HG02973 (cell line): ENCODE measurements around the gene HDHD3.
"Not testable (repeated sequence)": the region's sequence is repeated elsewhere in the genome, so short reads cannot be mapped to it uniquely, and the experiment has no call there.

Source experiments
- ATAC-seq: cut with Tn5 transposase; IDR thresholded peaks from one replicate; pipeline ENCODE4 v1.9.1; 2021; ENCODE audit warnings: moderate library complexity; ENCODE audit not compliant: unreplicated experiment

Gene HDHD3

GRCh38 chr9:113368348-113368981 is 8.3 kb downstream of the HDHD3 start:
- no peak for ATAC-seq

GRCh38 chr9:113365652-113366051 is 11.1 kb downstream of the HDHD3 start:
- not testable (repeated sequence) for ATAC-seq

- no peak for ATAC-seq
Observed at GRCh38 chr9:113364951-113365350, 11.8 kb downstream of the HDHD3 start.

GRCh38 chr9:113363336-113363735 is 13.4 kb downstream of the HDHD3 start:
- no peak for ATAC-seq

- no peak for ATAC-seq
Observed at GRCh38 chr9:113361304-113362018, 15.3 kb downstream of the HDHD3 start.

DNA sequence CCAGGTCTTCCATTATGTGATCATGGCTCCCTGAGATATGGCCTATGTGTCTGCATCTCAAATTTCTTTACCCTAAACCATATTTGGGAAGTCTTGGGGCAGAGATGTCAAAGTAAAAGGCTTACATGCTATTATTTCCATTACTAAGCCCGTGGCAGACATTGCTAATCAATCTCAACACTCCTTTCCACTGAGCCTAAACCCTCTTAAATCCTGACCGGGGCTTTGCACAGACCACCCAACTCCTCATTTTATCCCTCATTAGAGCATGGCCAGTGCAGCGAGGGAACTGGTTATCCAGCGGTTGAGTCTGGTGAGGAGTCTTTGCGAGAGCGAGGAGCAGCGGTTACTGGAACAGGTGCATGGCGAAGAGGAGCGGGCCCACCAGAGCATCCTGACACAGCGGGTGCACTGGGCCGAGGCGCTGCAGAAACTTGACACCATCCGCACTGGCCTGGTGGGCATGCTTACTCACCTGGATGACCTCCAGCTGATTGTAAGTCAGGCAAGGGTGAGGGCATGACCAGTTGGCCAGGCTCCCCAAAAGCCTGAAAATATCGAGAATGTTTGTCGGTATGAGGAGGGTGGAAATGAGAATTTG is 16.4 kb downstream of the HDHD3 start:
- no peak for ATAC-seq

DNA sequence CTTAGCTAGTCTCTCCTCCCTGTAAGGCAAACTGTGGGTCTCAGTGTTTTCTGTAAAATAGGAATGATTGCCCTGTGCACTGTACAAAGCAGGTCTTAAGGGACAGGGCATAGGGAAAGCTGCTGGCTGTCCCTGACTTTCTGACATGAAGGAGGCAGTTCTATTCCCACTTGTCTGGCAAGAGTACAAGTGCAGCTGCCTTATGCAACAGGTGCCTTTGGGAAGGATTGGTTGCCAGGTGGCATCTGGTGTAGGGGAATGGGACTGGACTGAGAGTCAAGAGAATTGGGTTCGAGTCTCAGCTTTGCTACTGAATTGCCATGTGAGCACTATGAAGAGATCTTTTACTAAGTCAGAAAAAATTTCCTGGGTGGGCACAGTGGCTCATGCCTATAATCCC is 17.4 kb downstream of the HDHD3 start:
- ATAC-seq, result no peak

- ATAC-seq, result no peak
Observed at GRCh38 chr9:113356686-113357292, 20.0 kb downstream of the HDHD3 start.

- ATAC-seq, result no peak
Observed at GRCh38 chr9:113355040-113355596, 21.7 kb downstream of the HDHD3 start.

DNA sequence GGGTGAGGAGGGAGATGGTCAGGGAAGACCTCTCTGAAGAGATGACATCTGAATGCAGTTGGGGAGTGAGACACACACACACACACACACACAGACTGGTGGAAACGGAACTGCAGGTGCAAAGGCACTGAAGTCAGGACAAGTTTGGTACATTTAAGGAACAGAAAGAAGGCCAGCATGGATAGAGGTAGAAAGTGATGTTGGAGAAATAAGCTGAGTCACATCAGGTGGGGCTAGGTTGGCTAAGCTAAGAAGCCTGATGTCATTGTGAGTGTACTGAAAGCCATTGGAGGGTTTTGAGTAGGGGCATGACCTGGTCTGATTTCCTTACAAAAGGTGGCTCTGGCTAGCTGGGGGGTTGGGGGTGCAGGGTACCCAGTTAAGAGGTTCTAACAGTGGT is 24.4 kb downstream of the HDHD3 start:
- no peak for ATAC-seq

DNA sequence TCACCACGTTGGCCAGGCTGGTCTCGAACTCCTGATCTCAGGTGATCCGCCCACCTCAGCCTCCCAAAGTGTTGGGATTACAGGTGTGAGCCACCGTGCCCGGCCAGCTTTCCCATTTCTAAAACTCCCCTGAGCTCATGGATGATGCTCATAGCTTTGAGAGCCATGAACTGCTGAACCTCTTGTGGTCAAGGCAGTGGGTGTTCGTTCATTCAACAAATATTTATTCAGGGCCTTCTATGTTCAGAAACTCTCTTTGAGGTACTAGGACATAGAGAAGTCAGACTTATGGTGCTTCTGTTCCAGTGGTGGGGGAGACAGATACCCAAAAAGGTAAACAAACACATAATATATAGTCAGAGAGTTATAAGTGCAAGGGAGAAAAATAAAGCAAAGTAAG is 24.8 kb downstream of the HDHD3 start:
- ATAC-seq, result no peak

GRCh38 chr9:113350937-113351336 is 25.8 kb downstream of the HDHD3 start:
- ATAC-seq, result no peak

DNA sequence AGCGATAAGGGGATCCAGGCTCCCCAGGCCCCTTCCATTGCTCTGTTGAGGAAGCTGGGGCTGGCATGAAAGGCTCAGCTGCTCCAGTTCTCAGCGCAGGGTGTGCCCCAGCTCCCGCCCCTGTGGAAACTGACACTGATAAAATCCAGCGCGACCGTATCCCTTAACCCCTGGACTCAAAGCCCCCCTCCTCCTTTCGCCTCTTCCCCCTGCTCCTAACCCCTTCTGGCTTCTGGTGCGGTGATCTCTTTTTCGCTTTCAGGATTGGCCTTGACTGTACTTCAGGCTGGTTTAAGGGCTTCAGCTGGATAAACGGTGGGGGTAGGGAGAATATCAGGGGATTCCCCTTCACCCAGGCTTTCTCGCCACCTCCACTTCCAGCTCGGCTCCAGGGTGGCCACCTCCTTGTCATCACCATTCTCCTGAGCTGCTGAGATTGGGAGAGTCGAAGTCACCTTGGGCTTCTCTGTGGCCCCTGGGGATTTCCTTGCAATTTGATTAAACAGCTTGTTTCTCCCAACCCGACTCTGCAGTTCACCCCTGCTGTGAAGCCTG is 26.6 kb downstream of the HDHD3 start:
- no peak for ATAC-seq

DNA sequence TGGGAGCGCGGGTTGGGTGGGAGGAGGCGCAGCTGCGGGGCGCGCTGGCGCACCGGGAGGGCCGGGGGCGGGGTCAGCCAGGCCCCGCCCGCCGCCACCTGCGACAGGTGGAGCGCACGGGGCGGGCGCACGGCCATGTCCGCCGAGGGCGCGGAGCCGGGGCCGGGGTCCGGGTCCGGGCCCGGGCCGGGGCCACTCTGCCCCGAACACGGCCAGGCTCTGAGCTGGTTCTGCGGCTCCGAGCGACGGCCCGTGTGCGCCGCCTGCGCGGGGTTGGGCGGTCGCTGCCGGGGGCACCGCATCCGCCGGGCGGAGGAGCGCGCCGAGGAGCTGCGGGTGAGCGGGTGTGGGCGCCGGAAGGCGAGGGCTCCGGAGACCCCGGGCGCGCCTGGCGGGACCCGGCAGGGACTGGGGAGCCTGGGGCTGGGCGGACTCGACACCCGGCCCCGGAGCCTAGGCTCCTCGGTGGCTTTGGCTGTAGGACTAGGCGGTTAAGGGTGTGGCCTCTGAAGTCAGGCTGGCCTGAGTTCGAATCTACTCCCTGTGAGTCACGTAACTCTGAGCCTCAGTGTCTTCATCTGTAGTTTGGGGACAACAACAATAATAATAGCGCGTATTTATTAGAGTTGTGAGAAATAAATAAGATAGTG is 27.2 kb downstream of the HDHD3 start, which contains the start of gene BSPRY:
Gene BSPRY (plus strand): TSS at position 97 of the 650 bp plus-strand sequence. CDS start 39 bp downstream, at position 136.
- no peak for ATAC-seq

GRCh38 chr9:113349066-113349444 is 27.7 kb downstream of the HDHD3 start:
- no peak for ATAC-seq

DNA sequence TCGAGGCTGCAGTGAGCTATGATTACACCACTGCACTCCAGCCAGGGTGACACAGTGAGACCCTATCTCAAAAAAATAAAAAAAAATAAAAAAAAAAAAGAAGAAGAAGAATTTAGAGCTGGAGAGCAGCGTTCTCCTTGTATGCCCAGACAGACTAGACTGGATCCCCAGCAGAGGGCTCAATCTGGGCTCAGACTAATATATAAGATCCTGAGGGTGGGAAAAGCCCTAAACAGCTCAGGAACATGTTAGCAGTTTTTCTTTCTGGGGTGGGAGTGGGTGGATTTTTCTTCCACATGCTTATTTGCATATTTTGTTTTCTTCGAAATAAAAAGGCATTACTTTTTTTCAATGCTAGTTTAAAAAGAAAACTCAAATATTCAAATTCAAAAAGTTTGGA is 28.3 kb downstream of the HDHD3 start:
- ATAC-seq, result no peak

GRCh38 chr9:113345671-113346070 is 31.1 kb downstream of the HDHD3 start:
- no peak for ATAC-seq

DNA sequence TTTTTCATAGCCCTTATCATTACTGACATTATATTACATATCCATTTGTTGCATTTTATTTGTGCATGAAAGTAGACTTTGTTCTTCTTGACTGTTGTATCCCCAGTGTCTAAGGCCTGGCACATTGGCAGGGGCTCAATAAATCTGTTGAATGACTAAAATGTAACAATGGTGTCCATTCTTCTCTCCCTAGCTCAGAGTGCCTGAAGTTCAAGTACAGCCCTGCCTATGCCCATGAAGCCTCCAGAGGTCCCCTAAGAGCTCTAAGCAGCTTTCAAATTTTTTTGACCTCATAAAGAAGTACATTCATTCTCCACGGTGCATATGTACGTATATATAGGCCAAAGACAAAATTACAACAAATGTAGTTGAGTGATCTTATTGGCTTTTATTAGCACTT is 31.6 kb downstream of the HDHD3 start:
- no peak for ATAC-seq

- no peak for ATAC-seq
Observed at GRCh38 chr9:113343732-113344231, 33.0 kb downstream of the HDHD3 start.

GRCh38 chr9:113341712-113342410 is 34.9 kb downstream of the HDHD3 start:
- ATAC-seq, result no peak
